ENCODE measurements around the gene METTL23.

- TF ChIP-seq, protein P1, sequence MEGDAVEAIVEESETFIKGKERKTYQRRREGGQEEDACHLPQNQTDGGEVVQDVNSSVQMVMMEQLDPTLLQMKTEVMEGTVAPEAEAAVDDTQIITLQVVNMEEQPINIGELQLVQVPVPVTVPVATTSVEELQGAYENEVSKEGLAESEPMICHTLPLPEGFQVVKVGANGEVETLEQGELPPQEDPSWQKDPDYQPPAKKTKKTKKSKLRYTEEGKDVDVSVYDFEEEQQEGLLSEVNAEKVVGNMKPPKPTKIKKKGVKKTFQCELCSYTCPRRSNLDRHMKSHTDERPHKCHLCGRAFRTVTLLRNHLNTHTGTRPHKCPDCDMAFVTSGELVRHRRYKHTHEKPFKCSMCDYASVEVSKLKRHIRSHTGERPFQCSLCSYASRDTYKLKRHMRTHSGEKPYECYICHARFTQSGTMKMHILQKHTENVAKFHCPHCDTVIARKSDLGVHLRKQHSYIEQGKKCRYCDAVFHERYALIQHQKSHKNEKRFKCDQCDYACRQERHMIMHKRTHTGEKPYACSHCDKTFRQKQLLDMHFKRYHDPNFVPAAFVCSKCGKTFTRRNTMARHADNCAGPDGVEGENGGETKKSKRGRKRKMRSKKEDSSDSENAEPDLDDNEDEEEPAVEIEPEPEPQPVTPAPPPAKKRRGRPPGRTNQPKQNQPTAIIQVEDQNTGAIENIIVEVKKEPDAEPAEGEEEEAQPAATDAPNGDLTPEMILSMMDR (IDR thresholded peaks at IDR 0.05; ENCODE audit: low read length) = no peak
- TF ChIP-seq EZH2 (IDR thresholded peaks at IDR 0.05; ENCODE audit: borderline replicate concordance, low read length) = no peak
Measured at GRCh38 chr17:76720941-76721340, 5.7 kb upstream of the METTL23 start.
